DOHH2 (cell line): ENCODE data around the gene TSHZ1.

ENCODE experiments used
- EZH2phosphoT487 ChIP-seq: fragments of 200-600 bp; sonication (generic); IDR thresholded peaks from 2 replicates; pipeline ENCODE4 v1.6.1; 2017; ENCODE audit warnings: borderline replicate concordance, mild to moderate bottlenecking, antibody characterized with exemption, low read length, moderate library complexity, mixed read lengths
- TF ChIP-seq, protein P1 (sequence below): fragments of 200-600 bp; sonication (generic); IDR thresholded peaks from one replicate; pipeline ENCODE4 v1.5.1; 2014; ENCODE audit warnings: antibody characterized with exemption, mild to moderate bottlenecking, low read depth, low read length; ENCODE audit not compliant: poor library complexity, severe bottlenecking

- TF ChIP-seq, protein P1, sequence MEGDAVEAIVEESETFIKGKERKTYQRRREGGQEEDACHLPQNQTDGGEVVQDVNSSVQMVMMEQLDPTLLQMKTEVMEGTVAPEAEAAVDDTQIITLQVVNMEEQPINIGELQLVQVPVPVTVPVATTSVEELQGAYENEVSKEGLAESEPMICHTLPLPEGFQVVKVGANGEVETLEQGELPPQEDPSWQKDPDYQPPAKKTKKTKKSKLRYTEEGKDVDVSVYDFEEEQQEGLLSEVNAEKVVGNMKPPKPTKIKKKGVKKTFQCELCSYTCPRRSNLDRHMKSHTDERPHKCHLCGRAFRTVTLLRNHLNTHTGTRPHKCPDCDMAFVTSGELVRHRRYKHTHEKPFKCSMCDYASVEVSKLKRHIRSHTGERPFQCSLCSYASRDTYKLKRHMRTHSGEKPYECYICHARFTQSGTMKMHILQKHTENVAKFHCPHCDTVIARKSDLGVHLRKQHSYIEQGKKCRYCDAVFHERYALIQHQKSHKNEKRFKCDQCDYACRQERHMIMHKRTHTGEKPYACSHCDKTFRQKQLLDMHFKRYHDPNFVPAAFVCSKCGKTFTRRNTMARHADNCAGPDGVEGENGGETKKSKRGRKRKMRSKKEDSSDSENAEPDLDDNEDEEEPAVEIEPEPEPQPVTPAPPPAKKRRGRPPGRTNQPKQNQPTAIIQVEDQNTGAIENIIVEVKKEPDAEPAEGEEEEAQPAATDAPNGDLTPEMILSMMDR: no peak
- TF ChIP-seq EZH2phosphoT487: no peak
These were observed 7.7 kb downstream of the TSHZ1 start for GRCh38 chr18:75218065-75218923.
